Tongue (tissue), 2 donors: ENCODE data around the gene CDH19. TPM values are rescaled to one million over a fixed set of nuclear protein-coding genes. Genes with fewer than 3 reads are reported as not detected.

Experiments
- DNase-seq: peaks from one replicate; pipeline ENCODE4 v3.0.0-alpha.2; 2015
- total RNA-seq: library from RNA; depleted of rRNA; stranded (reverse); fragments of >200 nt; gene quantifications from one replicate; pipeline ENCODE4 v1.2.3, GENCODE V29; 2014

Gene CDH19, protein sequence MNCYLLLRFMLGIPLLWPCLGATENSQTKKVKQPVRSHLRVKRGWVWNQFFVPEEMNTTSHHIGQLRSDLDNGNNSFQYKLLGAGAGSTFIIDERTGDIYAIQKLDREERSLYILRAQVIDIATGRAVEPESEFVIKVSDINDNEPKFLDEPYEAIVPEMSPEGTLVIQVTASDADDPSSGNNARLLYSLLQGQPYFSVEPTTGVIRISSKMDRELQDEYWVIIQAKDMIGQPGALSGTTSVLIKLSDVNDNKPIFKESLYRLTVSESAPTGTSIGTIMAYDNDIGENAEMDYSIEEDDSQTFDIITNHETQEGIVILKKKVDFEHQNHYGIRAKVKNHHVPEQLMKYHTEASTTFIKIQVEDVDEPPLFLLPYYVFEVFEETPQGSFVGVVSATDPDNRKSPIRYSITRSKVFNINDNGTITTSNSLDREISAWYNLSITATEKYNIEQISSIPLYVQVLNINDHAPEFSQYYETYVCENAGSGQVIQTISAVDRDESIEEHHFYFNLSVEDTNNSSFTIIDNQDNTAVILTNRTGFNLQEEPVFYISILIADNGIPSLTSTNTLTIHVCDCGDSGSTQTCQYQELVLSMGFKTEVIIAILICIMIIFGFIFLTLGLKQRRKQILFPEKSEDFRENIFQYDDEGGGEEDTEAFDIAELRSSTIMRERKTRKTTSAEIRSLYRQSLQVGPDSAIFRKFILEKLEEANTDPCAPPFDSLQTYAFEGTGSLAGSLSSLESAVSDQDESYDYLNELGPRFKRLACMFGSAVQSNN
- 10.8 TPM for total RNA-seq

DNA sequence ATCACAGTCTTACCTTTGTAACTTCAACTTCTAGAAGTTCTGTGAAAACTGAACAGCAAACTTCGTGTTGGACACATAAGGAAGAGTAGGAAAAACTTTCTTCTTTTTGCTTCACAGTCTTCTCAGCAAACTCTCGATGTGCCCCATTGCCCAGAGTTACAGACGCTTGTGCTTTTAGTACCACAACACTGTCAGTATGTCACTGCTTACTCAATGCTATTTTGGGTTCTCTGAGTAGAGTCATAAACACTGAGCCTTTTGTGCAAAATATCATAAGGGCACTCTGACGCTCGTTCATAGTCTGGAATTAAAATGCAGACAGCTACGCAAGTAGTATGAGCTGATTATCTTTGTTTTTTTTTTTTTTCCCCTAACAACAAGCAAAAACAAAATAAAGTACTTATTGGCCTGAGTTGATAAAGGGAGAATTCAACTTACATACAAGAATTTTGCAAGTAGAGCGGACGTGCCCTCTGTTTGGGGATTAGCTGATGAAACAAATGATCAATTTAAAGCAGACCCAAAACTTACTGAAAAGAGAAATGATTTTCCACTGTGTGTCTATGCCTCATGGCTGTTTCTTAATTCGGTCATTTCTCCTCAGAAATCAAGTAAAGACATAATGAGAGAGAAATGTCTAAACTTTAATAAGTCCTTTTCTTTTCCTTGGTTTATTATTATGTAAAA, at the start of gene CDH19:
Gene CDH19, minus strand, starts transcription at position 150 of the 687 bp plus-strand sequence. CDS start 31,886 bp downstream, outside the sequence.
- DNase-seq = peak; percentile 40

DNA sequence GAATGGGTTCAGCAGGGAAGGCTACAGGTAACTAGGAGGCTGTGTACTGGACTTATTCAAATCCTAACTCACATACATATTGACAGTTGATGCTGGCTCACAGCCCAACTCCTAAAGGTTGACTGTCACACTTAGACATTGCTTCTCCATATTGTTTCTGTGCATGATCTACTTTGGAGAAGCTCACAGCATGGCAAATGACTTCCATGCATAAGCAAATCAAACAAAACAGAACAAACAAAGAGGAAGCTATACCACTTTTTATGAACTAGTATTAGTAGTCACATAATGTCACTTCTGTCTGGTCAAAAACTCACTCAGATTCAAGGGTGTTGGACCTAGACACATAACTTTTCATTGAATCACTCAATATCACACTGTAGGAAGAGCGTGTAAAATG, 43.8 kb upstream of the CDH19 start:
- no peak for DNase-seq

GRCh38 chr18:66646609-66647008, 42.7 kb upstream of the CDH19 start:
- no peak for DNase-seq

DNA sequence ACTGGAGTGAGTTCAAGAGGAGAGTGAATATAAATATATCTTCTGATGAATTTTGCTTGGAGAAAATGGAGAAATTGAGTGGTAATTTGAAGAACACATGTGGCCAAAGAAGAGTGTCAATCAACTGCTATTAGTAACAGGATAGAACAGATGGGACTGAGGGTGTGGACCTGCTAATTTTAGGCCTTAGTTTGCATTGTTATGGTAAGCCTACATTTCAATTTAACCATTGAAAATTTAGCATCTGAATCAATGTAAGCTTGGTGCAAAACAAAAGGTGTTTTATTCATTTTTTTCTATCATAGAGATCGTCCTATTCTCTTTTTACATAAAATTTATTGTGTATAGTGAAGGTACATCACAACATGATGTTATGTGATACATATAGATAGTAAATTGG, 42.1 kb upstream of the CDH19 start:
- DNase-seq = no peak

GRCh38 chr18:66641056-66641455, 37.2 kb upstream of the CDH19 start:
- DNase-seq = no peak

GRCh38 chr18:66640431-66640830, 36.5 kb upstream of the CDH19 start:
- DNase-seq = no peak

DNA sequence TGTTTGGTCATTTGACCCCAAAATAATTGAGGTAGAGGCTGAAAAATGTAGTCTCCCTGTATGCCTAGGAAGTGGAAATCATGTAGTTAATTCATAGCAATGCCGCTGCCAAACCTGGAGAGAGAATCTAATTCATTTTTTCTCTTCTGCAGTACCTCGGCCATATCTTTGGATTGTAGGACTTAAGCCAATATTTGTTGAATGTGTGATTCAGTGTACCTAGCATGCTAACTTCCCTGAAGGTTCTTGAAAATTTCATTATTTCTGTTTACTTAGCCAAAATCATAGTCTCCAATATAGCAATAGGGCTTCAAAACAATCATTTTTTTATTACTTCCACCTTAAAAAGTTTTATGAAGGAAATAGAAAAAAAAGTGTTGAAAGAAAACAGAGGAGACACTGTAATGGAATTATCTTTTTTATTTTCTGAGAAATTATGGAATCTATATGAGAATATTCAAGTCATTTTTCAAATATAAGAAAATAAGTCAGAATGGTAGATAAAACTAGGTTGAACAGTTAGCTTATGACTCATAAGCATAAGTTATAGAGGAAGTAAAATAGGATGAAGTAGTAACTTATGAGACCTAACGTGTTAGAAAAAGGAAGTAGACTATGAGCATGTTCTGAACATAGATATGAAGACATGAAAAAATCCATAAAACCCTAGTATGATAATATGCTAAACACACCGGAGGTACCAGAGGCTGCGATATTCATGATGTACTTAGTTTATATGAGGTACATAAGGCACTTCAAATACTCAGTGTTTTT, 35.2 kb upstream of the CDH19 start:
- DNase-seq = no peak

DNA sequence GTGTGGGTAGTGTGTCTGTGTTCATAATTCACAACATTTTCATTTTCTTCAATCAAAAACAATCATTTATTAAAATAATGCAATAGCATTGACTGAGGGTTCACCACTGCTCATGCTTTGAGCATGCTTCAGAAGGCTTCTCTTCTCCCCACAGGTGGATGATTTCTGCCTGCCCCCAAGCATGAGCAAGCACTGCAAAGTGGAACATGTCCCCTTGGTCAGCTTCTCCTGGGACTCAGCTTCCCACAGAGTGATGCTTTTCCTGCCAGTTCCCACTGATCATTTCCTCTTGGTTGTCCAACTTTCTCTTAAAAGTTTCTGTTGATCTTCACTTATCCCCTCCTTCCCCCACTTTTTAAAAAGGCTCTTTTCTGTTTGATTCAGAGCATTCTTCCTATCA, 31.5 kb upstream of the CDH19 start:
- DNase-seq = no peak

DNA sequence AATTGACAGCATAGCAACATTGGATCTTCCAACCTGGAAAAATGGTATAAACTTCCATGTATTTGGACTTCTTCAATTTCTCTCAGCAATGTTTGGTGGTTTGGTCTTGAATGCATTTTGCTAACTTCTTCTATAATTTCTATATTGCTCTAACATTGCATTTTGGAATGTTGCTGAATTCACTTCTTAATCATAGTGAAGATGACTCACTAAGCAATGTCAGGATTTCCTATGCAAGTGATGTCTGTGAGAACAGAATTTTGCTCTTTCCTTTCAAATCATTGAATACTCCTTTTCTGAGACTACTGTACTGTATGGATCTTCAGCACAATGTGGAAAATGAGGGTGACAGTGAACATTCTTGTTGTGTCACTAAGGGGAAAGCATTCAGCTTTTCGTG, 28.9 kb upstream of the CDH19 start:
- DNase-seq = no peak

- DNase-seq = no peak
Measured at GRCh38 chr18:66630831-66631230, 26.9 kb upstream of the CDH19 start.

- no peak for DNase-seq
Measured at GRCh38 chr18:66623821-66624220, 19.9 kb upstream of the CDH19 start.

DNA sequence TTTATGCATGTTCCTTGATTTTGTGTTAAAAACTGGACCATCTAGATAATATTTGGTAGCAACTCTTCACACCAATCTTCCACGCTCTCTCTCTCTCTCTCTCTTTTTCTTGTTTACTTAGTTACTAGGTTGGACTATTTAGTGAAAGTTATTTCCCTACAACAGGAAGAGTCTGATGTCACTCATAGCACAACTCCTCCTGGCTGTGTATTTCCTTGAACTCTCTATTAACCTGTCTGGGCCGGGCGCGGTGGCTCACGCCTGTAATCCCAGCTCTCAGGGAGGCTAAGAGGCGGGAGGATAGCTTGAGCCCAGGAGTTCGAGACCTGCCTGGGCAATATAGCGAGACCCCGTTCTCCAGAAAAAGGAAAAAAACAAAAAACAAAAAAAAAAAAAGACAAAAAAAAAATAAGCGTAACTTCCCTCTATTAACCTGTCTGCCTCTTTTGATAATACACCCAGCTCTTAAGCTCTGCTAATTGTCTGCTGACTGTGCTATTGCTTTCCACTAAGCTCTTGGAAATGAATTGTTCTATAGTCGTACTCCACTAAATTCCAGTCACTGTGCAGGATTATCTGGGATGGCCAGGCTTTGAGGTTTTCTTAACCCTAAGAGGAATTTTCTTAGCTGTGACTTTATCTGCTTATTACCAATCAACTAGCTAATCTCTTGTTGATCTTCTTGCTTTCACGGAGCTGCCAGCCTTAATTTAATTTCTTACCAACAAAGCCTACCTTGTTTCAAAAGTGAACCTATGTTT, 18.1 kb upstream of the CDH19 start:
- no peak for DNase-seq

DNA sequence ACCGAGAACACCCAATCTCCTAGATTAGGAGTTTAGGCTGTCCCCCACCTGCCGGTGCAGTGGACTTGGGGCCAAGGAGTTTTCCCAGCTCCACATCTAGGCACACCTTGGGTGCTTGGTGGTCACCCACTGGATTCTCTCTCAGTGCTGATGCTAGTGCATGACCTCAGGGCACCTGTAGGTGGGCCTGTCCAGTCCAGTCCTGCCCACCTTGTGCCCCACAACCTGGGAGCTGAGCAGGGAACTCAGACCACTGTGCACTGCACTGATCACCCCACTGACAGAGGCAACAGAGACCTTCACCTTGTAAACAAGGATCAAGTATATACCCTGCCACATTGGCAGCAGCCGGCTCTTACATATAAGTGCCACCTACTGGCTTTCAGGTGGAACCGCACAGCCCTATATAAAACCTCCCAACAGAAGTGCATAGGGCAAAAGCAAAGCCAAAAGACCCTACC, 12.7 kb upstream of the CDH19 start:
- DNase-seq = no peak

DNA sequence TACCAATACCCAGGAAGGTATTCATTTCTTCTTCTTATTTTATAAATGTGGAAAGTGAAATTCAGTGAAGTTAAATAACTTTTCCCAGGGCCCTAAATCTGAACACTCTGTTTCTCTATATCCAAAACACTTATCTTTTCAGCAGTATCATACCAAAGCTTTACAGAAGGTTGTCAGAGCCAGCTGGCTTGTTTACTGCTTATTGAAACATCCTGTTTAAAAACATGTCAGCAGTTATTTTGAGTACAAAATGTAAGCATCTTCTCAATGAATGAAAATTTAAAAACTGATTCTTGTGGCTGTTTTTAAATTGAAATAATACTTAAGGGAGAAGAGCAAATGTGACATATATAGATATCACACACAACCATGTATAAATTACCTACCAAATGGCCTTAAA, 11.3 kb upstream of the CDH19 start:
- DNase-seq = no peak

- no peak for DNase-seq
Measured at GRCh38 chr18:66607632-66608031, 3.7 kb upstream of the CDH19 start.

DNA sequence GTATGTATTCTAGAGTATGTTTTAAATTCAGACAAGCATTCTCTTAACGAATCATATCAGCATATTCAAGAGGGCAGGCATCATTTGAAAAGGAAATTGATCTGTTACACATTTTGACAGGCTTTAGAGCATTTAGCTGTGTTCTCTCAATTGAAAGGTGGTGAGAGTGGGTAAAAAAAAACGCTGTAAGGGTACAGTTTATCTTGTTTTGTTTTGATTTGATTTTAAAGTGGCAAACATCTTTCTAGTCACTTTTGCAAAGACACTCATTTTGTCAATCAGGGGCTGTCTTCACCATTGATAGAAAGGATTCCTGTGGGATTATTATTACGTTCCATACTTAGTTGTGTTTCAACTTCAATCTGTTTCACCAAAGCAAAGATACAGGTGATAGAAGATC, 2.2 kb downstream of the CDH19 start:
- no peak for DNase-seq

GRCh38 chr18:66599190-66599589, 4.7 kb downstream of the CDH19 start:
- DNase-seq = no peak

DNA sequence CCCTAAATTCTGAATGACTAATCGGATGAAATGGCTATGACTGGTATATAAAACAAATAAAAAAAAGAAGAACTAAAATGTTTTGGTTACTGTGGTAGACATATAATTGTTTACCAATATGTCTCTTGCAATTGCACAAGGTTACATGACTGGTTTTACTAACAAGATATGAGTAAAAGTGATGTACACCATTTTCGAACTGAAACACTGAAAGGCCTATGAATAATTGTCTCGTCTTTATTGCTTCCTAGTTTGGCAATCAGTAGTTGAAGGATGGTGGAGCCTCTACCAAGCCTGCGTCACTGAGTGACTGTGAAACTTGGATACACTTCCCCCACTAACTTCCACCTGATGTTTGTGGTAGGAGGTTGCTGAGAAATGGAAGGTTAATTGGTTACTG, 16.5 kb downstream of the CDH19 start:
- DNase-seq = no peak

GRCh38 chr18:66582211-66582610, 21.7 kb downstream of the CDH19 start:
- DNase-seq = no peak

DNA sequence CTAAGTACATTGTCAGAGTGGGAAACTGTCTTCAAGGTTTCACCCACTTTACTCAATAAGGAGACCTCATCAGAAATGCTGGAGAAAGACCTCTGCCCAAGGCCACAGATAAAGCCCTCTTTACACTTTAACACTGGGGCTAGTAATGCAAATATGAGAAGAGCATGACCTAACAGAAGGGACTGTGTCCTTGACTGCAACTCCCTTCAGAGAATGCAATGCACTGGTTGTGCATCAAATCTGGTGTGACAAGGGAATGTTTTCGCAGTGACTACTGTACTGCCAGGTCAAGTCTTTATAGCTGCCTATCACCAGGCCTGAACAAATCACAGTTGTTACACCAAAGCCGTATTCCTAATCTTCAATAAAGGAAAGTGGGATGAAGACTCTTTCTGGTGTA, 28.6 kb downstream of the CDH19 start:
- DNase-seq = no peak

DNA sequence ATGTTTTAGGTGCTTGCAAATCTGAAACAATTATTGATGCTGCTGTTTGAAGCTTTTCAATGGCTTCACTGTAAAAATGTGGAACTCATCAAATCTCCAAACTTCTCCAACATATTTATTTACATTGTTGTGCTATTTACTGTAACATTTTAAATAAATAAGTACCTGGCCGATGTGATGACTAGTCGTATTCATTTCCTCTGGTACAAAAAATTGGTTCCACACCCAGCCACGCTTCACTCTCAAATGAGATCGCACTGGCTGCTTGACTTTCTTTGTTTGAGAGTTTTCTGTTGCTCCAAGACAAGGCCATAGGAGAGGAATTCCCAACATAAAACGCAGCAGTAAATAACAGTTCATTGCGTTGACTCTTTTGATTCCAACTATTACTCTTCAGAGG, 32.0 kb downstream of the CDH19 start:
- DNase-seq = peak; percentile 18
